ENCODE data around the gene MAML2.
"Not testable (repeated sequence)": the region's sequence is repeated elsewhere in the genome, so short reads cannot be mapped to it uniquely, and the experiment has no call there.

MAML2 gene

DNA sequence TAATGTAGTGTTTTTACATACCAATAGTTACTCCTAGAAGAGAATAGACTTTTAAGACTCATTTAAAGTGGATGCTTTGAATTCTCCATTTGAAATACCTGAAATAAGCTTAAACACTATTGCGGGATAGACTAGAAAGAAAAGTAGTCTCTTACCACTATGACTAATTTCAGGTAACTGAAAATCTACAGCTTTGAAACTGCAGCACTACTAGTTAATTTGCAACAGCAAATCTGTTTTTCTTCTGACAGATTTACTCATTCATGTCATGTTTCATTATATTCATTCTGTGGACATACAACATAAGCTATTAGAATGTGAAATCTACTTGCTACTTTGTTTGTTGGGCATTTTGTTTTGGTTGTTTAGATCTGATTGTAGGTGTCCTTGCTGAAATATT lies 153.6 kb downstream of the MAML2 start:
- DNase-seq (ENCODE audit: low read depth in 1 of 2, low spot score in 1 of 2) = no peak

DNA sequence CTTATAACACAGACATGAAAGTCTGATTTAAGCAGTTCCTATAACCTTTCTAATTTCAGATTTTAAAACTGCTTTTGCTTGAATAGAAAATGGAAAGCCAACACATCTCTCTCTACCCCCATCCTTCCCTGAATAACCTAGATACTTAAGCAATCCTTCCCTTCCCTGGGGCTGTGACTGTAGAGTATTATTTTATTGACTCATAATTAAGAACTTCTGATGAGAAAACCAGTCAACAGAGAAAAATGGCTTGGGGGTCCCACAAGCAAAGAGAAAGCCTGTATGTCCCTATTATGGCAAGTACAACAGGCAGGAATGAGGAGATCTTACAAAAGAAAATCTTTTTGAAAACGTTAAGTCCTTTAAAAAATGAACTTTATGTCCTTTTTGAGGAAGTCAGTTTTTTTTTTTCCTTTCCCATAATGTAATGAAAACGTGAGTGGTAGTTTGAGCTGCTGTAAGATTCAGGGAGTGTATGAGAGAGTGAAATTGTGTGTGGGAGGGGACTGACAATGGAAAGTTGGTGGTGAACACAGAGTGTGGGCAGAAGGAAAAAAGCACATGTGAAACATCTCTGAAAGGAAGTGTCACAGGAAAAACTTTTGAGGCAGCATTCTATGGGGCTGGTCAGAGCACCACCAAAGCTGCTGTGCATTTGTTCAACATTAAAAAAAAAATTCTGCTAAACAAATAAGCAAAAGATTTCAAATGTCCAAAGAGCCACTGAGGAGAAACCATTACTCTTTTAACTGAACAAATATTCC lies 154.6 kb downstream of the MAML2 start:
- no peak for DNase-seq (ENCODE audit: low read depth in 1 of 2, low spot score in 1 of 2)

DNA sequence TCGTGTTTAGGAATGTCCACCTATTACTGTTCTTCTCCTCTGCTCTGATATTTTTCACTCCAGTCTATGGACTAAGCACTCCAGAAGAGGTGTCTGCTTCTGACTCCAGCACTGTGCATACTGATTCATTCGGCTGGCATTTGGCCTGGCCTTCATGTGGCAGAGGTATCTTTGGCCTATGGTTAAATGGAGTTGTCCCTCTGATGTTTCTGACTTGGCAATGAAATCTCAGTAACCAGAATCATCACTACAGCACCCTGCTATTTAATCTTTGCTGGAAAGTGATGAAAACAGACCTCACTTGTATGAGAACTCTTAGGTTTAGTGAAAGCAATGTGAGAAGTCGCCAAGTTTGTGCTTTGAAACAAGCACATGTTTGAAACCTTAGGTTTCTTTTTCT lies 155.2 kb downstream of the MAML2 start:
- DNase-seq (ENCODE audit: low read depth in 1 of 2, low spot score in 1 of 2) = no peak

DNA sequence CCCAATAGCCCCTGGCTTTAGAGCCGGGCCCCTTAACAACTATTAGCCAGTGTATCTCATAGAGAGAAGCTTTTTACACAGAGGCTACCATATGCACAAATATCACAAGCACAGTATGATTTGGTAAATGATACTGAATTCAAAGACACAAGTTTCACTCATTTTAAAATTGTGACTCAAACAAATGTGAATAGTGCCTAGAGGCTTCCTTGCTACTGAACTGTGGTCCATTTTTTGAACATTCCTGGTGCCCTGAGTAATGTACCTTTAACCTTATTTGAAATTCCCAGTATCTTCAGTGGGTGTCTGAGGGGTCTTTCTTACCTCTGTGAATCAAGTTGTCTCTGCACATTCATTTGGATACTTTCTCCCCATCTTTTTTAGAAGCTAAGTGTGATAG lies 156.2 kb downstream of the MAML2 start:
- DNase-seq (ENCODE audit: low read depth in 1 of 2, low spot score in 1 of 2) = no peak

DNA sequence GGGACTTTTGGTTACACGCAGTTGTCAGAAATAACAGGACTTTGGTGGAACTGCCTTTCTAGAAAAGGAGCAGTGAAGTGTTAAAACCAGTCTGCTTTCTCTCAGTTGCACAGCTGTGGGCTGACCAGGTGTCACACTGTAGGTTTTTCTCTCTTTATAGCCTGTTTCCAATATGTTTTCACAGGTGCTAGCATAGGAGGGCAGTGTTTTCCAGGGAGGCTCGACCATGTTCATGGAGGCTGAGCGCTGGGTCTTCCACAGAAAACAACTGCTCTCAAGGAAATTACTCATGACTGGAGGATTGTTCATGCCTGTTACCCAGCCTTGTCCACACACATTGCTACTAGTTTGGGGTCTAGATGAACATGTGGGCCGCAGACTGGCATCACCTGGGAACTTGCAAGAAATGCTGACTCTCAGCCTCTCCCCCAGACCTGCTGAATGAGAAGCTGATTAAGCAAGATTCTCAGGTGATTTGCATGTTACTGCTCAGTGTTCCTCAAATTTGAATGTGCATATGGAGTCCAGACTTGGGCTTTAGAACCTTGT lies 157.7 kb downstream of the MAML2 start:
- no peak for DNase-seq (ENCODE audit: low read depth in 1 of 2, low spot score in 1 of 2)

DNA sequence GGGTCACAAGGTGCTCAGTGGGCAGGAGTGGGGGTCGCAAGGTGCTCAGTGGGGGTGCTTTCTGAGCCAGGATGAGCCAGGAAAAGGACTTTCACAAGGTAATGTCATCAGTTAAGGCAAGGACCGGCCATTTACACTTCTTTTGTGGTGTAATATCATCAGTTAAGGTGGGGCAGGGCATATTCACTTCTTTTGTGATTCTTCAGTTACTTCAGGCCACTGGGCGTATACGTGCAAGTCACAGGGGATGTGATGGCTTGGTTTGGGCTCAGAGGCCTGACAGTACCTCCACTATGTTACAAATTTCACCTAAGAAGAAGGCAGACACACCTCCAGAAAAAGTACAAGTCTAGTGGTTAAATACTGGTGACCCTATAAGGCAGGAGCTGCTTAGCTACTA lies 162.1 kb downstream of the MAML2 start:
- not testable (repeated sequence) for DNase-seq (ENCODE audit: low read depth in 1 of 2, low spot score in 1 of 2)

DNA sequence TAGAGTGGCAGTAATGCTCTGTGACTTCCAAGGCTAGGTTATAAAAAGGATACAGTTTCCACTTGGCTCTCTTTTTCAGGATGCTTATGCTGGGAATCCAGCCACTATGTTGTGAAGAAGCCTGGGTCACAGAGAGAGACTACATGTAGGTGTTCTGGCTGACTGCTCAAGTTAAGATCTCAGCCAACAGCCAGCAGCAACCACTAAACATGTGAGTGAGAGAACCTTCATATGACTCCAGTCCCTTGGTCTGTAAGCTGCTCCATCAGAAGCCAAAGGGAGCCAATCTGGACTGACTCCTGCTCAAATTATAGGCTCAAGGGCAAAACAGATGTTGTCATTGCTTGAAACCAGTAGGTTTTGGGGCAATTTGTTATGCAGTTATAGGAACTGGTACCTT lies 162.7 kb downstream of the MAML2 start:
- no peak for DNase-seq (ENCODE audit: low read depth in 1 of 2, low spot score in 1 of 2)

DNA sequence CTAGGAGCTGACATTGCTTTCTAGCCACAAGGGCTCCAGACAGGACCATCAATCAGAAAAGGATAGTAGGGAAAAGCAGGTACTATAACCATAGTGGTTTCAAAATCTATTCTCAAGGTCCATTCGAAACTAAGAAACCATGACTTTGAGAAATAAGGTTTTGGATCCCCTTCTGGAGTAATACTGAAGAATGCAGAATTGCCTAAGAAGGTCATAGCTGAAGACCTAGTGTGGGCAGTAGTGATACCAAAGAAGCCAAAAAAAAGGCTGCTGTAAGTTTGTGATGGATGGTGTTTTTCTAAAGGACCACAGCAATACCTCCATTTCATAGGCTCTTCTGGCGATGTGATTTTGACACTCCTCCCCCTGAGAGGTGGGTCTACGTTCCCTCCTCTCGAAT lies 163.1 kb downstream of the MAML2 start:
- no peak for DNase-seq (ENCODE audit: low read depth in 1 of 2, low spot score in 1 of 2)

DNA sequence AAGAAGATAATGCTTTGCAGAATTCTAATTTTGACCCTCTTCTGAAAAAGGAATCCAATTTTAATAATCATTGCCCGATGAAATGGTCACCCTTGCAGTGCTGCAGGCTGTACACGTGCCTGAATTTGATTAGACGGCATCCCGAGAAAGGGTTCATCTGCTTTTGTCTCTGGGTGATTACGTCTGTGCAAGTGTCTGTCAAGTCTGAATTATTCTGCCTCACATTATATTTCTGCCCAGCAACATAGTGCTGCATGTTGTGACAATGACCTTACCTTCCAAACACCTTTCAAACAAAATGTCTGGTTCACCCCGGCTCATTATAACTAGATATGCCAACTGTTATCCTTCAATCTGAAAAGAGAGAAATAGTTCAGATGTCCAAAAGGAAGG lies 164.1 kb downstream of the MAML2 start:
- no peak for DNase-seq (ENCODE audit: low read depth in 1 of 2, low spot score in 1 of 2)

DNA sequence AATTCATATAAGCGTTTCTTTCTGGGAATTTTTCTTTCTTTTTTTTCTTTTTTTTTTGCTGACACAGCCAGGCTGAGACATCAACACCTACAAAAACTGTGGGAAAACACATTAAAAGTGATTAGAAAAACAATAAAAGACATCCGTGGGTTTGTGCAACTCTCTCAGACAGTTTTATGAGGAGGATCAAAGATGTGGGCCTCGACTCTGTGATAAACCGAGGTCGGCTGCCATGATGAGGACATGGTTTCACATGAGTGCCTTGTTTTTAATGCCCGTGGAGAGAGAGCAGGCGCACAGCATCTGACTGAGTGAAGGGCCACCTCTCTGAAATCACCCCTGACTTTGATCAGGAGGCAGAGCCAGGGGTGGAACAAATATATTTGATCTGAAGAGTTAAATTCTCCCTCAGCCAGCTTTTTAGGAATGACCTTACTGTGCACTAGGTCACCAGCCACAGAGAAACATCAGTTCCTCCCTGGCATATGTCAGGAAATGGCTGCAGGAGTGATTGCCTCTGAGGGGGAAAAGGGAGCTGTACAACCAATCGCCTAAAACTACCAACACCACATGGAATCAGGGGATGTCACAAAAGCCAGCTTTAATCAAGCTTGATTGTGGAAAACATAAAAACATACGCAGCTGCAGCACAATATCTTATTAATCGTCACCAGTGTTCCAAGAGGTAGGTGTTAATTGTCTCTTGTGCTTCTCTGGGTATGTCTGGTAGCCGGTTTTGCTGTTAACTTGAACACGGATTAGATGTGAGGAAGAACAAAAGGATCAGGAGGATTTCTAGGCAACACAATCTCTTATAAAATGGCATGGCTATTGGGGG lies 164.7 kb downstream of the MAML2 start:
- no peak for DNase-seq (ENCODE audit: low read depth in 1 of 2, low spot score in 1 of 2)

DNA sequence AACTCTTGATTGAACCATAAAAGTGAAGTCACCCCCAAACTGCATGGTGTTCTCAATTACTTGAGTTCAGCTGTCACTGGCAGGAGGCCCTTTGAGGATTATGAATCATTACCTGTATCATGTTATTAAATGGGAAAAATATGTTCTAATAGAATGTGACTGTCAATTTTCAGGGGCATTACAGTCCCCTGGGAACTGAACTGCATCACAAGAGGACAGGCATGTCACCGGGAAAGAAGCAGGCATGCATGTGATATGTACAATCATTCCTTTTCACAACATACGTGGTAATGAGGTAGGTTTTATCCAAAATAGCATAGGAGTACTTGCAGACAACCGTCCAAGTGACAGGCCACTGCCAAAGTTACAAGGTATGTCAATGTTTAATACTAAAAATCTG lies 165.8 kb downstream of the MAML2 start:
- no peak for DNase-seq (ENCODE audit: low read depth in 1 of 2, low spot score in 1 of 2)

DNA sequence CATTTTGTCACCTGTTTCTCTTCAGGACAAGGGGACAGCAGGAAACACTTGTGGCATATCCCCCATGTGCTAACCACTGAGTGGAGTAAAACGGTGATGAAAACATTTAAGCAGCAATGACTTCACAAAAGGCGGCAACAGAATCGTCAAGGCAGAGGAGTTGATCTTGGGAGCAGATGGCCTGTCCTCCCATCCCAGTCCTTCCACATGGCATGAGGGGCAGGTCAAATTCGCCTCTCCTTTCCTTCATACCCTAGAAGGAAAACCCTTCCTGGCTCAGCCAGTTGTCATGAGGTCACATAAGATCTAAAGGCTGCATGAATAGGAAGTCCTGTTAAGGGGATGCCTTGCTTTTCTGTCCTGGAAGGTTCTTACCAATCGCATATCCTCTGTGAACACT lies 169.1 kb downstream of the MAML2 start:
- DNase-seq (ENCODE audit: low read depth in 1 of 2, low spot score in 1 of 2) = no peak

DNA sequence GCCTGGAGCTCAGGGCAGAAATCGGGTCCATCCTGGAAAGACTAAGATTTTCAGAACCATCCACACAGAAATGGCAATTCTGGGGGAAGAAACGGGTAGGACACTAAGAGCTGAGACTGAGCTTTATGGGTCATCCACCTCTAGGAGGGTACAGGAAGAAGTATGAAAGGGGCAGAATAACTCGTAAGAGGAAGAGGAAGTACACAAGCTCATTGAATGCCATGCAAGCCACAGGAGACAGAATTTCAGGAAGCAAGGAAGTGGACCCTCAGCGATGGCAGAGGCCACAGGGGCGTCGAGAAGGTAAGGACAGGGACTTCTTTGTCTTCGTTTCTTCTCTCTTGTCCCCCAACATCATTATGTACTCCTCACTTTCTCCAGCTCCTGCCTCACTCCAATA lies 169.6 kb downstream of the MAML2 start:
- DNase-seq (ENCODE audit: low read depth in 1 of 2, low spot score in 1 of 2) = no peak

DNA sequence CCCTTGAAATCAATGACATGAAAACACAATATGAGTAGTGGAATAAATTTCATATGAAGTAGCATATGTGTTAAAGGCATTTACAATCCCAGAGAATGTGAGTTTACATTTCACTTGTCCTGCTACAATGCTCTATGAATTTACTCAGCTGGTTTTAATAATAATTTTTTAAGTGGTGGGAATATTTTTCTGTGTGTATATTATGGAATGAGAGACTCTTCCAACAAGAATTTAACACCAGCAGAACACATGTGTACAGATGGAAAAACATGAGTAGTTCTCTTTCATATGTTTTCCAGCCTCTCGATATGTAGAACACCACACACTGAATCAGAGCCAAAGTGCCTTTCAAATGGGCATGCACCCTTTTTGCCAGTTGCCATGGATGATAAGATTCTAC lies 170.4 kb downstream of the MAML2 start:
- no peak for DNase-seq (ENCODE audit: low read depth in 1 of 2, low spot score in 1 of 2)

DNA sequence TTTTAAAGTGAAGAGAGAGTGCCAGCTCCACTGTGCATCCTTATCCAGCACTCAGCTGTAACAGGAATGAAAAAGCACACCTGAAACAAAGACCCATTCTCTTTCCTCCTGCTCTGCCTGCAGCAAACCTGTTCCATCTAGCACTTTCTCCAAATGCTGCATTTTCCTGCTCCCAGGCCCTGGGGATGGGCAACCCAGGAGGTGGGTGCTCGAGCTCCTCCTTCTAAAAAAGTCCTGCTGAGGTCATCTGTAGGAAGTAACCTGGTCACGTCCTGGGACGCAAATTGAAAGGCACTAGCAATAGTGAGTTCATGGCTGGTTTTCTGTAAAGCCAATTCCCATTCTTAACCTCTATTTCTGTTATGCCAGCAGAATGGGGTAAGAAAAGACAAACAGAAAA lies 173.7 kb downstream of the MAML2 start:
- DNase-seq (ENCODE audit: low read depth in 1 of 2, low spot score in 1 of 2) = no peak

DNA sequence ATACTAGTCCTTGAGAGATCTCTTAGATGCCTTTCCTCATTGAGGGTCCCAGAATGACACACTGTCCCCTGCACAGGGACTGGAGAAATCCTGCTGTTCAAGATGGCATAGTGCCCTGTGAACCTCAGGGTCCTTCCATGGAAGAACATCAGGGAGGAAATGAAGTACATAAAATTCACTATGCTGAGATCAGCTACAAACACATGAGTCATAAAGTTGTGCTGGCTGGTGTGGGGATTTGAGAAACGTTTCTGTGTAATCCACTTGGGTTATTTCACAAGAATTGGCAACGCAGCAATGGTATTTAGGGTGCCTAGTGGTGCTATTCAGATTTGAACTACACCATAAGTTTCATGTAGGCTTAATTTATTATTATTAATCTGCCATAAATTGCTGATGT lies 174.4 kb downstream of the MAML2 start:
- DNase-seq (ENCODE audit: low read depth in 1 of 2, low spot score in 1 of 2) = no peak

DNA sequence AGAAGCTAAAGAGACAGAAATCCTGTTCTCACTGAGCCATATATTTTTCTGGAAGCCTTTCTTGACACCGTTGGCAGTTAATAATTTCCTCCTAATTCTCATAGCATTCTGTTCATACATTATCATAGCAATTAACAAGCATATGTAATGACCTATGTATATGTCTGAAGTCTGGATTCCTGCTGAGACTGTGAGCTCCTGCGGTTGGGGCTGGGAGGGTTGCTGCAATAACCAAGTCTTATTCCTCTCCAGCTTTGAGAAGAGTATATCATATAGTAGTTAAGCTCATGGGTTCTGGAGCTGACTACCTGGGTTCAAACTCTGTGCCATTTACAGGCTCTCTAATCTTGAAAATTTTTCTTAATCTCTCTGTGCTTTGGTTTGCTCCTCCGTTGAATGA lies 175.2 kb downstream of the MAML2 start:
- DNase-seq (ENCODE audit: low read depth in 1 of 2, low spot score in 1 of 2) = no peak

DNA sequence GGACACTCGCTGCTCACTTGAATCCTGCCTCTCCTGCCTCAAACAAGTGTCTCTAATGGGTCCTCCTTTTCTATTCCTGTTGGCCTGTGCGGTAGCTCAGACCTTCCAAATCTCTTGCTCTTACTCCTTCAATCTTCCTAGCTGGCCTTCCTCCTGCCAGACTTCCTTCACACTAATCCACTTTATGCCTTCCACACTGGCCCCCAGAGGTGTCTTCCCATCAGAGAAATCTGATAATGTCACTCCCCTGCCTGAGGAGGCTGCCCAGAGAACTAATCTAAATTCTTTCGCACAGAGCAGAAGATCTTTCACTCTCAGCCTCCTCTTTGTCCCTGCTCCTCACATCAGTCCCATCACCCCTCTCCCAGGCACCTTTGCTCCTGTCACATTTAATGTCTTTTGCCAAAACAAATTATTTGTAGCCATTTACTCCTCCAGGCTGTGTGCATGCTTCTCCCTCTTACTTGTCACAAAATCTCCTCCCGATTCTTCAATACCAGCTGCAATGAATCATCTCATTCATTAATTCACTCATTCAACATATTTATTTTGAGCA lies 175.7 kb downstream of the MAML2 start:
- no peak for DNase-seq (ENCODE audit: low read depth in 1 of 2, low spot score in 1 of 2)

DNA sequence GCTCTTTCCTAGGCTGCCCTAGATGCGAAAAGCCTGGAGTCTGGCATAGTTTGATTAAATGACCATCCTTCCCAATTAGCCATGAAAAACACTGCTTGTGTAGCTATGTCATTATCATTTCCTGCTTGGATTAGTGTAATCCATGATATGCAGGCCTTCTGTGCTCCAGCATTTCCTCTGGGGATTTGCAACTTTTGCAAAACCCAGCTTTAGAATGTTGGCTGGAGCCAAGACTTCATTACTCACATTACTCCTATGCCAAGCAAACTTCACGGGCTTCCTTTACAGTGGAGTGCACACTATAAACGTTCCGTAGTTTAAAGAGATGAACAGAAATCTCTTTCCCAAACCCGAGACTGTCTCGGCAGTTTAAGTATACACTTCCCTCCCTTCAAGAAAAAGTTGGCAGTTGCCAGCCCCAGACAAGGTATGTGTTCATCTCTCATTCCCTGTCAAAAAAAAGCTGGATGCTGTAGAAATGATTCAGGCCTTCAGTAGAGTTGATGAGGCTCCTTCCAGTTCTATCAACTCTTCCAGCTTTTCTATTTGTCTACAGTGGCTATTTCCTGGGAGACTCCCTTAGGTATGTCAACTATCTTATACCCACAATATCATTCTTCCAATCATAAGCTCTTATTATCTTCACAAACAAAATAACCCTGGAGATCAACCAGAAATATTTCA lies 180.0 kb downstream of the MAML2 start:
- DNase-seq (ENCODE audit: low read depth in 1 of 2, low spot score in 1 of 2) = no peak

DNA sequence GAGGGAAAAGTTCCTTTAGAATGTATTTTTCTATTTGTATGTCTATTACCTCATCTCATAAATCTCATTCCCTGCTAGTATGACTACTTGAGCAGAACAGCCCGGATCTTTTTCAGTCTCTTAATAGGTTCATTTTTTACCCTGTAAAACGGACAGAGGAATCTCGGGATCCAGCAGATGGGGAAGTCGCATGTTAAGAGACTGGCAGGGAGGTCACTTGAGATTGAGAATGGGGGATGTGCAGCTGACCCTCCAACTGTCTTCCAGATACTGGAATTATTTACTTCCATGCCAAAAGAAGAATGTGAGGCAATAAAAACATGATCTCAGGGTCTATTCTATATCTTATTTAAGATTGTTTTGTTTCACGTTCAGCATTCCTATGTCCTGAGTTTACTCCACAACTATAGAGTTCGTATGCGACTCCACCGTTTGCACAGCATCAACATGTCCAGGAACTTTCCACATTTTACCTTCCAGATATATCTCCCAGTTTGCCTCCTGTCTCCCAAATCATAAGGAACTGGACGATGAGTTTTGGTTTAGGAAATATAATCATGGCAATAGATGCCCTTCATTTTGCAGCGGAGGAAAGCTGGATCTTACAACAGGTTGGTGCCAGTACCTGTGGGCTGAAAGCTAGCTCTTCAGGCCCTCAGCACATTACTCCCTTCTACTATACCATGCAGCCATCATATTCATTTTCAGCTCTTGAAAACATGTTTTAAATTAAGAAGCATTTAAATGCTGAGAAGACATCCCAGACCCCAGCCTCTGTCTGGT lies 181.5 kb downstream of the MAML2 start:
- DNase-seq (ENCODE audit: low read depth in 1 of 2, low spot score in 1 of 2) = no peak
